Type B pancreatic cell (in vitro differentiated cells): ENCODE measurements around the gene TSC22D1. TPM values are rescaled to one million over a fixed set of nuclear protein-coding genes. Genes with fewer than 3 reads are reported as not detected.

ENCODE experiments used
- DNase-seq: peaks from one replicate; pipeline ENCODE4 v3.0.0; 2021; ENCODE audit warnings: mixed read lengths; ENCODE audit not compliant: unreplicated experiment; ENCODE audit errors: extremely low spot score
- H3K27ac Mint-ChIP-seq: 2 replicates; pipeline ENCODE4 v1.8.0; 2021; ENCODE audit warnings: mild to moderate bottlenecking, mixed read lengths
- H3K27me3 Mint-ChIP-seq: 2 replicates; pipeline ENCODE4 v1.8.0; 2021; ENCODE audit warnings: mixed read lengths
- H3K36me3 Mint-ChIP-seq: 2 replicates; pipeline ENCODE4 v1.8.0; 2021; ENCODE audit warnings: mixed read lengths
- H3K4me1 Mint-ChIP-seq: one replicate; pipeline ENCODE4 v1.8.0; 2021; ENCODE audit warnings: mixed read lengths; ENCODE audit not compliant: unreplicated experiment
- H3K4me3 Mint-ChIP-seq: 2 replicates; pipeline ENCODE4 v1.8.0; 2021; ENCODE audit warnings: mild to moderate bottlenecking, mixed read lengths
- H3K9me3 Mint-ChIP-seq: 2 replicates; pipeline ENCODE4 v1.8.0; 2021; ENCODE audit warnings: mixed read lengths
- CTCF ChIP-seq: fragments of 200-600 bp; sonication (generic); conservative IDR thresholded peaks from 2 replicates; pipeline ENCODE4 v1.5.0; 2021; ENCODE audit warnings: antibody characterized with exemption, mild to moderate bottlenecking
- total RNA-seq: library from RNA; stranded (reverse); gene quantifications from 2 replicates; pipeline ENCODE4 v1.2.1, GENCODE V29; 2021; ENCODE audit warnings: low replicate concordance

The TSC22D1 gene
- total RNA-seq, 1 donor from 2014 or later = 132 TPM

DNA sequence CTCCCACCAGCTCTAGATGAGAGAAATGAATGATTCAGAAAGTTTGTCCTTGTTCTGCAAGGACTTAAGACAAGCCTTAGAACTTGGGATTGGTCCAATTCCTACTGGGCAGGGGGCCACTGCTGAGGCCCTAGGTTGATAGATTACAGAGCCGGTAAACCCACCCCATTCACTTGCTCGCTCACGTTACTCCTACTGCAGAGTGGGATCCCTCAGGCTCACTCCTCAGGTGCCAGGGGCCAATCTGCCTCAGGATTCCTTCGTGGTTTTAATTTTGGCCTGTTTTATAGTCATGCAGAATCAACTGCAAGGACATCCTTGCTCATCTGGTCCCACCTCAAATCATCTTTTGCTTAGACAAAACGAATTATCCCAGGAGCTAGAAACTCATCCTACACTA lies 143.5 kb downstream of the TSC22D1 start:
- no peak for DNase-seq
- Mint-ChIP-seq H3K27me3 (no peaks in the 10 kb centered on the region), H3K4me3 (peak overlapping the region; percentile 5), H3K4me1 (peaks cover 36% of the 10 kb centered on the region), H3K27ac (no peak overlapping the region), H3K36me3 (peaks cover 24% of the 10 kb centered on the region), H3K9me3 (no peaks in the 10 kb centered on the region)
- no peak for TF ChIP-seq CTCF

DNA sequence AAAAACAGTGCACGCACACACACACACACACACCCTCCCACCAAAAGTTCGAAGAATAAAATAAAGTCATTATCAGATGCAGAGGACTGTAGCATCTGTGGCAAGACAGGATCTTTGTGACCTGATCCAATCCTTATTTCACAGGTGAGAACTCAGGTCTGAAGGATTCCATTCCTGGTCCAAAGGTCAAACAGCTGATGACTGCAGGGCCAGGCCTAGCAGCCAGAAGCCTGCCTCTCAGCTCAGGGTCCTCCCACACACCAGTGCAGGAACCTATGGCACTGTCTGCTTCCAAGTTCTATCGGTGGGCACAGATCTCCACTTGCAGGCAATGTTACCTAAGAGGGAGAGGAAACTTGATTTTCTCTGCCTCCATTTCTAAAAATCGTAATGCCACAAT lies 145.0 kb downstream of the TSC22D1 start:
- Mint-ChIP-seq H3K9me3 (no peaks in the 10 kb centered on the region), H3K4me1 (peaks cover 32% of the 10 kb centered on the region), H3K27me3 (no peaks in the 10 kb centered on the region), H3K36me3 (peaks cover 20% of the 10 kb centered on the region), H3K27ac (peak overlapping the region; percentile 56), H3K4me3 (peak overlapping the region; percentile 7)
- no peak for DNase-seq
- TF ChIP-seq CTCF = no peak

DNA sequence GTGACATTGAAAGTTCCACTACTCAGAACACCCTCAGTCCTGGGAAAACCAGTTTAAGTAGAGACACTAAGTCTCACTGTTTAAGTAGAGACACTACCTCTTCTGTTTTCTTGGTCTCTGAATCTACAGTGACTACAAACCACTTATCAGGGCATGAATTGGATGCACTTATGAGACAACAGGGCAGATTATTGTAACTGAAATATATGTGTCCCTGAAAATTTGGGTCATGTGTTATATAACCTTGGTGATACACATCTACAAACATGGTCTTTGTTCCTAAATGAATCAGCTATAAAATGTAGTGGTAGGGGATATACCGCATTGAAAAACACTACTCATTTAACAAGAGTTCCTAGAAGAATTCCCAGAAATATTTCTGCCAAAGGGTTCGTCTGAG lies 146.8 kb downstream of the TSC22D1 start:
- Mint-ChIP-seq H3K27ac (no peak overlapping the region), H3K27me3 (no peaks in the 10 kb centered on the region), H3K4me1 (peaks cover 31% of the 10 kb centered on the region), H3K9me3 (no peaks in the 10 kb centered on the region), H3K4me3 (no peak overlapping the region), H3K36me3 (peaks cover 12% of the 10 kb centered on the region)
- TF ChIP-seq CTCF = no peak
- DNase-seq = no peak

GRCh38 chr13:44426461-44426860 lies 149.7 kb downstream of the TSC22D1 start:
- Mint-ChIP-seq H3K4me1 (peaks cover 21% of the 10 kb centered on the region), H3K4me3 (no peak overlapping the region), H3K9me3 (no peaks in the 10 kb centered on the region), H3K36me3 (no peaks in the 10 kb centered on the region), H3K27ac (peak overlapping the region; percentile 22), H3K27me3 (peaks cover 2% of the 10 kb centered on the region)
- TF ChIP-seq CTCF = no peak
- DNase-seq = no peak

DNA sequence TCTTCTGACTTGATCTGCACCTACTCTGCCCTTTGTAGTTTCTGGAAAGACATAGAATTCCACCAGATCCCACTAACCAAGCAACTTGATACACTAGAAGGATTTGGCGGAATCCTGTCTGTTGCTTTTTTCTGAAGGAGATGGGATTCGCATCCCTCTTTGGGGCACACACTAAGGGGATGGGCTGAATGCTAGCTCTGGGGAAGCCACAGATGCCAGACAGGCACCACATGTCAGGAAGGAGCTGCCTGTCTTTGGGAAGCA lies 150.4 kb downstream of the TSC22D1 start:
- no peak for TF ChIP-seq CTCF
- H3K4me3 Mint-ChIP-seq = no peak overlapping the region
- peaks cover 16% of the 10 kb centered on the region for H3K4me1 Mint-ChIP-seq
- H3K36me3 Mint-ChIP-seq = no peaks in the 10 kb centered on the region
- no peak for DNase-seq
- no peaks in the 10 kb centered on the region for H3K9me3 Mint-ChIP-seq
- H3K27me3 Mint-ChIP-seq = peaks cover 2% of the 10 kb centered on the region
- no peak overlapping the region for H3K27ac Mint-ChIP-seq

DNA sequence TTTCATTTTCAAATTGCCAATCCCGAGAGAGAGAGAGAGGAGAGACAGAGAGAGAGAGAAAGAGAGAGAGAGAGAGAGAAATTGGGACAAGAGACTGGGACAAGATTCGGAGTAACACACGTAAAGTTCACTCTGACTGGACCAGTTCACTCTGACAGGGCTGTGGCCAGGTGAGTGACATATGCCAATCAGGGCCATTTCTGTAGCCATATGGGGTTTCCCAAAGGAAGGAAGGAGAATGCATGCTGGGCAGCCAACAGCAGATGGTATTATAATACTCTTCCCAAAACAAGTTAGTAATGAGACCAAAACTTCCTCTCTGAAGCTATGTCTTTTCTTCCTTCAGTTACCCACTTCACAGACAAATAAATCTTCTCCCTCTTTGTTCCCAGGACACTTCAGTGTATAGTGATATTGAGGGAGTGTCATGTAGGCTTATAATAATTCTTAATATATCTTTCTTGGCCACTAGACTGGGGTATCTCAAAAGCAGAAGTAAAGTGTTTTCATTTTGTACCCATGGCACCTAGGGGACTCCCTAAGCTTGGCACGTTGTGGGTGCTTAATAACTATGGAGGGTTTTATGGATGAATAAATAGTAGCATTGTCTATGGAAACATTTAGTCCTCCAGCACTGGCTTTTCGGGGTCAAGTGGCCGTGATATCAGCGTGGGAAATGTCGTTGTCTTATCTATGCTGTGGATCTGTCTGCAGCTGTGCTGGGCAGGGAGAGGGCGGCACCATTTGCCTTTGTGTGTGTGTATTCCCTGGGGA lies 150.9 kb downstream of the TSC22D1 start:
- Mint-ChIP-seq H3K4me1 (peaks cover 16% of the 10 kb centered on the region), H3K27me3 (peaks cover 2% of the 10 kb centered on the region), H3K9me3 (no peaks in the 10 kb centered on the region), H3K36me3 (no peaks in the 10 kb centered on the region), H3K27ac (no peak overlapping the region), H3K4me3 (no peak overlapping the region)
- no peak for DNase-seq
- no peak for TF ChIP-seq CTCF
